IMR-90 (cell line): ENCODE results near the gene MSI2. TPM values are rescaled to one million over a fixed set of nuclear protein-coding genes. Genes with fewer than 3 reads are reported as not detected.

Experiments
- ATAC-seq: fragments of 200-7000 bp; cut with Tn5 transposase; 2 replicates; pipeline ENCODE4 v1.9.1; 2020; ENCODE audit warnings: low read depth, mild to moderate bottlenecking, moderate library complexity
- BruUV-seq: library from RNA; stranded (reverse); fragments of 400-500 nt; replicated peaks from 2 replicates; lab custom pipeline; 2021; lab: Mats Ljungman, UMichigan
- CTCF ChIA-PET: fragments of 300-600 bp; formaldehyde crosslinking; extraction: SDS; loops from one replicate; lab custom pipeline; 2021; ENCODE audit warnings: antibody characterized with exemption; lab: Yijun Ruan, JAX
- POLR2A ChIA-PET: fragments of 300-600 bp; sonication (Branson Sonifier 250); formaldehyde crosslinking; loops from one replicate; lab custom pipeline; 2022; ENCODE audit warnings: antibody characterized with exemption; ENCODE audit not compliant: unreplicated experiment; lab: Charles Lee
- DNase-seq: peaks from one replicate; pipeline ENCODE4 v3.0.0; 2013
- H2AFZ ChIP-seq: replicated peaks from 2 replicates; pipeline ENCODE3; 2013; ENCODE audit warnings: low read length, mild to moderate bottlenecking; ENCODE audit not compliant: poor library complexity
- H2AK5ac ChIP-seq: 2 replicates; pipeline ENCODE4 v1.6.1; 2013; ENCODE audit warnings: low read depth, low read length, inconsistent platforms
- H2AK9ac ChIP-seq: replicated peaks from 2 replicates; pipeline ENCODE3; 2013; ENCODE audit warnings: mild to moderate bottlenecking, low read depth, low read length, moderate library complexity; ENCODE audit not compliant: poor library complexity
- H2BK120ac ChIP-seq: 2 replicates; pipeline ENCODE4 v1.6.1; 2013; ENCODE audit warnings: low read depth, low read length, inconsistent platforms
- H2BK15ac ChIP-seq: 3 replicates; pipeline ENCODE4 v1.6.1; 2013; ENCODE audit warnings: low read depth, low read length, inconsistent platforms
- H2BK20ac ChIP-seq: 2 replicates; pipeline ENCODE4 v1.6.1; 2013; ENCODE audit warnings: low read depth, mild to moderate bottlenecking, inconsistent platforms, low read length, moderate library complexity
- H2BK5ac ChIP-seq: 2 replicates; pipeline ENCODE4 v1.6.1; 2013; ENCODE audit warnings: mild to moderate bottlenecking, low read depth, low read length, inconsistent platforms; ENCODE audit not compliant: poor library complexity, severe bottlenecking
- H3K14ac ChIP-seq: replicated peaks from 2 replicates; pipeline ENCODE4 v1.6.1; 2013; ENCODE audit warnings: low read depth, low read length, inconsistent platforms
- H3K18ac ChIP-seq: 2 replicates; pipeline ENCODE4 v1.6.1; 2013; ENCODE audit warnings: low read depth, low read length, control low read depth
- H3K23ac ChIP-seq: 2 replicates; pipeline ENCODE4 v1.6.1; 2013; ENCODE audit warnings: low read depth, low read length, inconsistent platforms
- H3K27ac ChIP-seq: 2 replicates; pipeline ENCODE4 v1.5.1; 2013; ENCODE audit warnings: mild to moderate bottlenecking, control low read depth, low read length; ENCODE audit not compliant: insufficient read depth
- H3K27me3 ChIP-seq: 2 replicates; pipeline ENCODE4 v1.6.1; 2013; ENCODE audit warnings: low read length; ENCODE audit not compliant: control insufficient read depth, insufficient read depth
- H3K36me3 ChIP-seq: 2 replicates; pipeline ENCODE4 v1.6.1; 2013; ENCODE audit warnings: low read length, mixed read lengths; ENCODE audit not compliant: control insufficient read depth, insufficient read depth
- H3K4ac ChIP-seq: 2 replicates; pipeline ENCODE4 v1.6.1; 2013; ENCODE audit warnings: low read depth, low read length, inconsistent platforms
- H3K4me1 ChIP-seq: 2 replicates; pipeline ENCODE4 v1.6.1; 2013; ENCODE audit warnings: low read length, mixed read lengths; ENCODE audit not compliant: control insufficient read depth, insufficient read depth
- H3K4me2 ChIP-seq: 2 replicates; pipeline ENCODE4 v1.6.1; 2013; ENCODE audit warnings: low read depth, mild to moderate bottlenecking, control low read depth, low read length, moderate library complexity
- H3K4me3 ChIP-seq: 2 replicates; pipeline ENCODE4 v1.5.1; 2013; ENCODE audit warnings: low read depth, mild to moderate bottlenecking, control low read depth, low read length, moderate library complexity; ENCODE audit not compliant: insufficient read depth
- H3K56ac ChIP-seq: 2 replicates; pipeline ENCODE4 v1.6.1; 2013; ENCODE audit warnings: low read length, inconsistent platforms; ENCODE audit not compliant: insufficient read depth; ENCODE audit errors: extremely low read depth
- H3K79me1 ChIP-seq, 2 experiments: 2 replicates each; pipeline ENCODE4 v1.6.1; 2013; ENCODE audit warnings: low read length in 2 of 2, inconsistent platforms in 1 of 2, low read depth in 1 of 2
- H3K9ac ChIP-seq: 2 replicates; pipeline ENCODE4 v1.6.1; 2013; ENCODE audit warnings: low read depth, low read length, control low read depth
- H3K9me1 ChIP-seq: 2 replicates; pipeline ENCODE4 v1.6.1; 2013; ENCODE audit warnings: low read length, inconsistent platforms; ENCODE audit not compliant: insufficient read depth
- H3K9me3 ChIP-seq: 2 replicates; pipeline ENCODE4 v1.6.1; 2013; ENCODE audit warnings: low read length; ENCODE audit not compliant: control insufficient read depth, insufficient read depth
- H4K20me1 ChIP-seq: 2 replicates; pipeline ENCODE4 v1.6.1; 2013; ENCODE audit warnings: low read length, inconsistent platforms; ENCODE audit not compliant: insufficient read depth
- H4K5ac ChIP-seq: 2 replicates; pipeline ENCODE4 v1.6.1; 2013; ENCODE audit warnings: mild to moderate bottlenecking, low read depth, low read length, control low read depth
- H4K8ac ChIP-seq, 2 experiments: 2 replicates each; pipeline ENCODE4 v1.6.1; 2013; ENCODE audit warnings: low read depth in 2 of 2, low read length in 2 of 2, control low read depth in 1 of 2, inconsistent platforms in 1 of 2
- H4K91ac ChIP-seq: 2 replicates; pipeline ENCODE4 v1.6.1; 2013; ENCODE audit warnings: low read depth, low read length, inconsistent platforms; ENCODE audit not compliant: insufficient read depth
- CEBPB ChIP-seq: IDR thresholded peaks from 2 replicates; pipeline ENCODE4 v1.6.1; 2012; ENCODE audit warnings: low read depth, low read length, improper control_type of control experiment
- WGBS, 2 experiments: methylation state at CpG; one replicate each; pipeline versions ENCODE4 v1.1.5 to v1.1.7; 2013; ENCODE audit warnings: missing lambda C conversion rate in 2 of 2; ENCODE audit not compliant: insufficient read length in 1 of 2; ENCODE audit errors: extremely low coverage in 2 of 2; 5-methylcytosine and 5-hydroxymethylcytosine counted together
- dilution Hi-C: fragments of 300-500 bp; cut with HindIII; formaldehyde crosslinking; loops from one replicate; pipeline ENCODE4 v1.14.3; 2018; ENCODE audit warnings: low sequenced_read_pairs; ENCODE audit not compliant: unreplicated experiment
- in situ Hi-C: fragments of 300-500 bp; cut with MboI; formaldehyde crosslinking; loops from 3 replicates; pipeline ENCODE4 v1.14.3; 2019; ENCODE audit warnings: low sequenced_read_pairs, inconsistent platforms, mixed read lengths
- intact Hi-C: fragments of 100-400 bp; cut with micrococcal nuclease; formaldehyde crosslinking; loops from 2 replicates; pipeline ENCODE4 v1.10.0; 2022
- polyA plus RNA-seq, 3 experiments: library from polyadenylated mRNA; depleted of rRNA; stranded (reverse); fragments of >200 nt; gene quantifications; 2 replicates each; pipeline ENCODE4 v1.2.3, GENCODE V29; 2012; ENCODE audit warnings: low replicate concordance in 1 of 3
- total RNA-seq: library from RNA; depleted of rRNA; stranded (reverse); fragments of >200 nt; gene quantifications from 2 replicates; pipeline ENCODE4 v1.2.3, GENCODE V29; 2012
- TF ChIP-seq, protein P1 (sequence below): conservative IDR thresholded peaks from 2 replicates; pipeline ENCODE4 v1.5.1; 2012; ENCODE audit warnings: mild to moderate bottlenecking, low read depth, low read length, improper control_type of control experiment

Gene MSI2
- total and polyA plus RNA-seq, 2 of the 4 experiments (the other 2 are of a cell fraction) = 13.0 to 16.0 TPM

DNA sequence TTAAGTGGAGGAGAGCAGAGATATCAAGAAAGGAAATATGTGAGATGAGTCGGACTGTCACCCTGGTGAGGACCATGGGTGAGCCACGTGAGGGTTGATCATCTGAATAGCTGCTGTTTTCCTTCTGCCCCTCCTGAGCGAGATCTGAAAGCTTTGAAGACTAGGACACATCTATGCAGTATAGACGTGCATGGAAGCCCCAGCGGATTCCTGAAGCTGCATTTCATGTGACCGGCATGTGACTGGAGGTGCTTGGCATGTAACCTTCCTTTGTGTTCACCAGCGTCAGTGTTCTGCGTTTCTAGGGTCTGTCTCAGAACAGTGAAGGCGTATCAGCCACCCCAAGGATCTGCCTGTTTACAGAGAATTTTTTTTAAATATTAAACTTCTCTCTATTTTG lies 75.1 kb downstream of the MSI2 start:
- H2BK20ac ChIP-seq = no peak overlapping the region
- no peak overlapping the region for H3K9ac ChIP-seq
- H2BK15ac ChIP-seq = no peak overlapping the region
- no peak for TF ChIP-seq CEBPB
- TF ChIP-seq, protein P1, sequence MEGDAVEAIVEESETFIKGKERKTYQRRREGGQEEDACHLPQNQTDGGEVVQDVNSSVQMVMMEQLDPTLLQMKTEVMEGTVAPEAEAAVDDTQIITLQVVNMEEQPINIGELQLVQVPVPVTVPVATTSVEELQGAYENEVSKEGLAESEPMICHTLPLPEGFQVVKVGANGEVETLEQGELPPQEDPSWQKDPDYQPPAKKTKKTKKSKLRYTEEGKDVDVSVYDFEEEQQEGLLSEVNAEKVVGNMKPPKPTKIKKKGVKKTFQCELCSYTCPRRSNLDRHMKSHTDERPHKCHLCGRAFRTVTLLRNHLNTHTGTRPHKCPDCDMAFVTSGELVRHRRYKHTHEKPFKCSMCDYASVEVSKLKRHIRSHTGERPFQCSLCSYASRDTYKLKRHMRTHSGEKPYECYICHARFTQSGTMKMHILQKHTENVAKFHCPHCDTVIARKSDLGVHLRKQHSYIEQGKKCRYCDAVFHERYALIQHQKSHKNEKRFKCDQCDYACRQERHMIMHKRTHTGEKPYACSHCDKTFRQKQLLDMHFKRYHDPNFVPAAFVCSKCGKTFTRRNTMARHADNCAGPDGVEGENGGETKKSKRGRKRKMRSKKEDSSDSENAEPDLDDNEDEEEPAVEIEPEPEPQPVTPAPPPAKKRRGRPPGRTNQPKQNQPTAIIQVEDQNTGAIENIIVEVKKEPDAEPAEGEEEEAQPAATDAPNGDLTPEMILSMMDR = no peak
- no peak overlapping the region for H3K4me3 ChIP-seq
- no peak overlapping the region for H2AK9ac ChIP-seq
- intact Hi-C loops (no loop called here), dilution Hi-C loops (no loop called here), in situ Hi-C loops (no loop called here)
- no peak overlapping the region for H2AFZ ChIP-seq
- no peak overlapping the region for H3K56ac ChIP-seq
- H3K27ac ChIP-seq = no peak overlapping the region
- no peak overlapping the region for H4K91ac ChIP-seq
- H3K9me1 ChIP-seq = peaks cover 9% of the 10 kb centered on the region; the same call in 1 of the 2 replicates
- no peak overlapping the region for H4K8ac ChIP-seq
- H2BK5ac ChIP-seq = no peak overlapping the region
- H3K23ac ChIP-seq = no peak overlapping the region
- no peaks in the 10 kb centered on the region for H3K27me3 ChIP-seq
- BruUV-seq = no TSS peak
- no peak overlapping the region for H3K4me2 ChIP-seq
- no peak overlapping the region for H2BK120ac ChIP-seq
- H3K4me1 ChIP-seq = 0 out of 2 replicates have a peak, but pooled peaks cover 2% of the 10 kb centered on the region
- ATAC-seq (no peak), DNase-seq (no peak)
- no peaks in the 10 kb centered on the region for H3K9me3 ChIP-seq
- H2AK5ac ChIP-seq = 0 out of 2 replicates have a peak overlapping the region, but pooled peaks have one; percentile 8
- POLR2A ChIA-PET = no interaction called here
- CTCF ChIA-PET = no interaction called here
- H3K4ac ChIP-seq = no peak overlapping the region
- peaks cover 3 to 14% of the 10 kb centered on the region in 2 experiments; a peak in 3 of 4 replicates for H3K79me1 ChIP-seq
- peaks cover 9% of the 10 kb centered on the region; the same call in 1 of the 2 replicates for H4K20me1 ChIP-seq
- WGBS, 2 experiments = 93% methylated on average over 4 of the region's 9 CpGs; no CpG with 5 or more reads in 1 of the 2 experiments
- H3K18ac ChIP-seq = no peak overlapping the region
- H4K5ac ChIP-seq = no peak overlapping the region
- no peak overlapping the region for H3K14ac ChIP-seq
- no peaks in the 10 kb centered on the region for H3K36me3 ChIP-seq
